ENCODE measurements around the gene VEGFC. TPM values are rescaled to one million over a fixed set of nuclear protein-coding genes. Genes with fewer than 3 reads are reported as not detected.

VEGFC gene
- total RNA-seq, 1 donor from 2014 or later, result 20.3 TPM

GRCh38 chr4:176839656-176840055 is 46.9 kb upstream of the VEGFC start:
- Histone ChIP-seq H3K27me3 (ENCODE audit: insufficient read depth, low read length) (no peaks in the 10 kb centered on the region), H3K36me3 (ENCODE audit: insufficient read depth, low read length) (no peaks in the 10 kb centered on the region), H3K4me1 (ENCODE audit: insufficient read depth, low read length) (peaks cover 46% of the 10 kb centered on the region), H3K9me3 (ENCODE audit: insufficient read depth, low read depth, low read length) (no peaks in the 10 kb centered on the region), H3K4me3 (ENCODE audit: insufficient read depth, low read depth, low read length) (no peak overlapping the region), H4K20me1 (ENCODE audit: insufficient read depth, low read length) (no peaks in the 10 kb centered on the region), H3K9ac (ENCODE audit: low read length) (peak overlapping the region; percentile 43), H3K79me2 (ENCODE audit: insufficient read depth, low read length) (no peaks in the 10 kb centered on the region), H3K4me2 (ENCODE audit: low read length) (peak overlapping the region; percentile 53), H2AFZ (ENCODE audit: low read depth, low read length) (no peak overlapping the region), H3K27ac (ENCODE audit: low read depth, low read length) (peak overlapping the region; percentile 82)
- Mint-ChIP-seq H3K4me1 (ENCODE audit: low read depth, unreplicated experiment) (peaks cover 42% of the 10 kb centered on the region), H3K27me3 (ENCODE audit: low read depth, unreplicated experiment) (no peaks in the 10 kb centered on the region), H3K9me3 (ENCODE audit: unreplicated experiment) (no peaks in the 10 kb centered on the region), H3K36me3 (ENCODE audit: low read depth, unreplicated experiment) (no peaks in the 10 kb centered on the region), H3K4me3 (ENCODE audit: unreplicated experiment) (peak overlapping the region; percentile 11), H3K27ac (ENCODE audit: unreplicated experiment) (peak overlapping the region; percentile 16)
- TF ChIP-seq EZH2 (IDR thresholded peaks at IDR 0.05; ENCODE audit: insufficient read depth, low read length), result no peak
- no peak for TF ChIP-seq CTCF (IDR thresholded peaks at IDR 0.05; ENCODE audit: insufficient read depth, low read depth, low read length)
- DNase-seq (ENCODE audit: low read depth) (no peak), FAIRE-seq (no peak)

- Mint-ChIP-seq H3K36me3 (ENCODE audit: low read depth, unreplicated experiment) (no peaks in the 10 kb centered on the region), H3K4me3 (ENCODE audit: unreplicated experiment) (no peak overlapping the region), H3K27ac (ENCODE audit: unreplicated experiment) (peak overlapping the region; percentile 82), H3K9me3 (ENCODE audit: unreplicated experiment) (no peaks in the 10 kb centered on the region), H3K4me1 (ENCODE audit: low read depth, unreplicated experiment) (peaks cover 42% of the 10 kb centered on the region), H3K27me3 (ENCODE audit: low read depth, unreplicated experiment) (no peaks in the 10 kb centered on the region)
- peak overlapping the region; percentile 43 for H3K9ac ChIP-seq (ENCODE audit: low read length)
- peak; percentile 98 for FAIRE-seq
- no peak overlapping the region for H2AFZ ChIP-seq (ENCODE audit: low read depth, low read length)
- H3K4me2 ChIP-seq (ENCODE audit: low read length), result peak overlapping the region; percentile 53
- TF ChIP-seq CTCF (IDR thresholded peaks at IDR 0.05; ENCODE audit: insufficient read depth, low read depth, low read length) (no peak), EZH2 (IDR thresholded peaks at IDR 0.05; ENCODE audit: insufficient read depth, low read length) (no peak)
- H3K27ac ChIP-seq (ENCODE audit: low read depth, low read length), result peak overlapping the region; percentile 82
- no peaks in the 10 kb centered on the region for H3K27me3 ChIP-seq (ENCODE audit: insufficient read depth, low read length)
- H3K36me3 ChIP-seq (ENCODE audit: insufficient read depth, low read length), result no peaks in the 10 kb centered on the region
- H3K4me3 ChIP-seq (ENCODE audit: insufficient read depth, low read depth, low read length), result no peak overlapping the region
- H4K20me1 ChIP-seq (ENCODE audit: insufficient read depth, low read length), result no peaks in the 10 kb centered on the region
- peaks cover 38% of the 10 kb centered on the region for H3K4me1 ChIP-seq (ENCODE audit: insufficient read depth, low read length)
- H3K79me2 ChIP-seq (ENCODE audit: insufficient read depth, low read length), result no peaks in the 10 kb centered on the region
- no peaks in the 10 kb centered on the region for H3K9me3 ChIP-seq (ENCODE audit: insufficient read depth, low read depth, low read length)
- peak; percentile 90 for DNase-seq (ENCODE audit: low read depth)
Measured at GRCh38 chr4:176838601-176839433, 46.1 kb upstream of the VEGFC start.
